ENCODE measurements around the gene ITSN2.

- TF ChIP-seq CTCF (IDR thresholded peaks at IDR 0.05 in 8 of 11, conservative IDR thresholded peaks at IDR 0.05 in 3 of 11) (no peak), POLR2A (IDR thresholded peaks at IDR 0.05) (no peak), POLR2AphosphoS5 (IDR thresholded peaks at IDR 0.05) (no peak)
Observed at GRCh38 chr2:24345937-24346336, 14.4 kb downstream of the ITSN2 start.
